OCI-LY7 (cell line): ENCODE data around the gene RPUSD3. TPM values are rescaled to one million over a fixed set of nuclear protein-coding genes. Genes with fewer than 3 reads are reported as not detected.

Source experiments
- Bru-seq: library from RNA; stranded (reverse); fragments of 400-500 nt; gene quantifications from one replicate; lab custom pipeline; 2021; lab: Mats Ljungman, UMichigan
- BruChase-seq, 2 experiments: library from RNA; stranded (reverse); fragments of 400-500 nt; gene quantifications; one replicate each; lab custom pipeline; 2021; lab: Mats Ljungman, UMichigan
- BruUV-seq: library from RNA; stranded (reverse); fragments of 400-500 nt; replicated peaks from 2 replicates; lab custom pipeline; 2021; lab: Mats Ljungman, UMichigan
- CTCF ChIA-PET: fragments of 300-600 bp; sonication (Branson Sonifier 250); formaldehyde crosslinking; loops from one replicate; lab custom pipeline; 2022; ENCODE audit warnings: antibody characterized with exemption; ENCODE audit not compliant: unreplicated experiment; lab: Charles Lee
- POLR2A ChIA-PET: fragments of 300-600 bp; sonication (Branson Sonifier 250); formaldehyde crosslinking; loops from one replicate; lab custom pipeline; 2022; ENCODE audit warnings: antibody characterized with exemption; lab: Charles Lee
- DNase-seq: peaks from one replicate; pipeline ENCODE4 v3.0.0-alpha.2; 2015; ENCODE audit warnings: low spot score
- H2AFZ ChIP-seq: fragments of 200-600 bp; sonication (generic), shearing (Covaris generic); 2 replicates; pipeline ENCODE4 v1.6.1; 2014; ENCODE audit warnings: mild to moderate bottlenecking, antibody characterized with exemption, low read length, moderate library complexity
- H3K27ac ChIP-seq: fragments of 200-600 bp; sonication (generic); 2 replicates; pipeline ENCODE4 v1.5.1; 2014; ENCODE audit warnings: mixed run types, low read depth, mild to moderate bottlenecking, moderate library complexity, low read length, inconsistent platforms; ENCODE audit not compliant: poor library complexity, severe bottlenecking
- H3K36me3 ChIP-seq: fragments of 200-600 bp; sonication (generic); 2 replicates; pipeline ENCODE4 v1.6.1; 2014; ENCODE audit warnings: mild to moderate bottlenecking, antibody characterized with exemption, low read length, moderate library complexity, mixed read lengths; ENCODE audit not compliant: insufficient read depth
- H3K4me1 ChIP-seq: fragments of 200-600 bp; sonication (generic); 2 replicates; pipeline ENCODE4 v1.5.1; 2014; ENCODE audit warnings: mild to moderate bottlenecking, low read length; ENCODE audit not compliant: insufficient read depth, poor library complexity, severe bottlenecking
- H3K4me2 ChIP-seq: fragments of 200-600 bp; sonication (generic); 2 replicates; pipeline ENCODE4 v1.6.1; 2014; ENCODE audit warnings: mild to moderate bottlenecking, low read length
- H3K4me3 ChIP-seq: fragments of 200-600 bp; sonication (generic); 2 replicates; pipeline ENCODE4 v1.5.1; 2014; ENCODE audit warnings: mild to moderate bottlenecking, low read depth, low read length; ENCODE audit not compliant: poor library complexity, severe bottlenecking
- H3K79me2 ChIP-seq: fragments of 200-600 bp; sonication (generic); 2 replicates; pipeline ENCODE4 v1.6.1; 2016; ENCODE audit warnings: low read depth, mild to moderate bottlenecking, low read length, moderate library complexity, mixed read lengths; ENCODE audit not compliant: insufficient read depth
- H3K9me2 ChIP-seq: fragments of 200-600 bp; sonication (generic); 2 replicates; pipeline ENCODE4 v1.6.1; 2016; ENCODE audit warnings: mild to moderate bottlenecking, low read length, mixed read lengths; ENCODE audit not compliant: insufficient read depth
- H3K9me3 ChIP-seq: fragments of 200-600 bp; sonication (generic); 2 replicates; pipeline ENCODE4 v1.6.1; 2014; ENCODE audit warnings: mild to moderate bottlenecking, mixed run types, low read length, mixed read lengths
- H4K20me1 ChIP-seq: fragments of 200-600 bp; sonication (generic); 2 replicates; pipeline ENCODE4 v1.6.1; 2014; ENCODE audit warnings: mild to moderate bottlenecking, antibody characterized with exemption, low read length, moderate library complexity, mixed read lengths; ENCODE audit not compliant: insufficient read depth
- EZH2phosphoT487 ChIP-seq: fragments of 200-600 bp; sonication (generic); IDR thresholded peaks from 2 replicates; pipeline ENCODE4 v1.6.1; 2018; ENCODE audit warnings: low read depth, borderline replicate concordance, mild to moderate bottlenecking, mixed run types, antibody characterized with exemption, low read length, moderate library complexity, mixed read lengths
- intact Hi-C: fragments of 100-400 bp; cut with micrococcal nuclease; formaldehyde crosslinking; loops from one replicate; pipeline ENCODE4 v1.10.0; 2022; ENCODE audit not compliant: unreplicated experiment
- long read RNA-seq: library from polyadenylated mRNA; stranded (forward); transcript quantifications from one replicate; pipeline ENCODE4 v2.0.0, GENCODE V29; 2022
- total RNA-seq, 2 experiments: library from RNA; depleted of rRNA in 1 of 2; stranded (reverse); fragments of >200 nt in 1 of 2; shearing (Covaris generic) in 1 of 2; gene quantifications; 2 replicates each; pipeline ENCODE4 v1.2.3, GENCODE V29; 2014 to 2022
- TF ChIP-seq, protein P1 (sequence below): fragments of 200-600 bp; sonication (generic); conservative IDR thresholded peaks from 2 replicates; pipeline ENCODE4 v1.5.1; 2014; ENCODE audit warnings: mild to moderate bottlenecking, antibody characterized with exemption, low read length, moderate library complexity, mixed read lengths

RPUSD3 gene, protein sequence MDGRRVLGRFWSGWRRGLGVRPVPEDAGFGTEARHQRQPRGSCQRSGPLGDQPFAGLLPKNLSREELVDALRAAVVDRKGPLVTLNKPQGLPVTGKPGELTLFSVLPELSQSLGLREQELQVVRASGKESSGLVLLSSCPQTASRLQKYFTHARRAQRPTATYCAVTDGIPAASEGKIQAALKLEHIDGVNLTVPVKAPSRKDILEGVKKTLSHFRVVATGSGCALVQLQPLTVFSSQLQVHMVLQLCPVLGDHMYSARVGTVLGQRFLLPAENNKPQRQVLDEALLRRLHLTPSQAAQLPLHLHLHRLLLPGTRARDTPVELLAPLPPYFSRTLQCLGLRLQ
- total RNA-seq (2014; rRNA removed; shearing (Covaris generic)) (44.2 and 47.4 TPM in 2 replicates), total RNA-seq (2022) (59.2 and 65.2 TPM in 2 replicates), Bru-seq, nascent RNA (percentile 71 among the genes with signal in this experiment), BruChase-seq, experiment 1, labeled RNA remaining after a 6-hour chase (percentile 82 among the genes with signal in this experiment), BruChase-seq, experiment 2, labeled RNA remaining after a 2-hour chase (percentile 76 among the genes with signal in this experiment)
- long read RNA-seq, transcript RPUSD3-201 (9 exons, 1,225 nt): major isoform, 58 of 87 reads
- long read RNA-seq, transcript RPUSD3-216 (4 exons, 2,491 nt): minor isoform, 9 of 87 reads
- long read RNA-seq, partial matches to known transcripts: 2 of 87 reads
- long read RNA-seq, other reads (novel, unspliced or antisense): 15 of 87 reads

DNA sequence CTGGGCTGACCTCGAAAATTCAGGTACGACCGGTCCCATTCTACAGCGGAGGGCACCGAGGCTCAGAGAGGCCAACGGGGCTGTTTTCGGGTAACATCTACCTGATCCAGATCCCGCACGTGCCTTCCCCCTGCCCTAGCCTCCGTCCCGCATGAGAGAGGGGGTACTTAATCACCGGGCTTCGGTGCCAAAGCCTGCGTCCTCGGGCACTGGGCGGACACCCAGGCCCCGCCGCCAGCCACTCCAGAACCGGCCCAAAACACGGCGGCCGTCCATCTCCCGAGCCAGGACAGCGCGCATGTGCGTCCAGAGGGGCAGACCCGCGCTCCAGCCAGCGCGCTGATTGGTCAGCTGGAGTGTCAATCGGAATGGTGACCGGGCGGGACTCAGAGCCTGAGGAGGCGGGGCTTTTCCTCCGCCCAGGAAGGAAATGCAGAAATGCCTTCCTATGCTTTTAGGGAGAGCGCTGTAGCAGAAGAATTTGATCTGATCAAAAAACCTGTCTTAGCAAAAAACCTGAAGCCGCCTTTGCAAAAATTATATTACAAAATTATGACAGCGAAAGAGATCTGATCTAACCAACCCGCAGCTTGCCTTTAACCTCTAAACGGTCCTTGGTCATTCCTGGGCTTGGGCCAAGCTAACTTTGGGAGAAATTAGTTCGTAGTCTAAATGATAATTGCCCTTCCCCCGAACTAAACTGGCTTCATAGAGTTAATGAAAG lies at the start of gene RPUSD3:
Gene RPUSD3, minus strand, starts transcription at position 294 of the 724 bp plus-strand sequence. Its CDS starts 18 bp downstream, at position 276.
- Histone ChIP-seq H3K4me2 (peak within 1 kb of the TSS; percentile 78), H2AFZ (peak within 1 kb of the TSS; percentile 99), H3K36me3 (peaks cover 32% of the 10 kb centered on the region), H3K9me2 (no peaks in the 10 kb centered on the region), H3K79me2 (no peaks in the 10 kb centered on the region; the same call in 1 of the 2 replicates), H3K4me1 (peaks cover 16% of the 10 kb centered on the region), H4K20me1 (no peaks in the 10 kb centered on the region), H3K9me3 (no peaks in the 10 kb centered on the region), H3K4me3 (peak within 1 kb of the TSS; percentile 85), H3K27ac (peak within 1 kb of the TSS; percentile 15)
- intact Hi-C loops: loop anchor here (5.0 kb wide), 2 partner anchors 88 to 478 kb away; partner anchors contain the start of genes CRELD1 and SEC13
- BruUV-seq: no TSS peak
- ChIA-PET CTCF (interaction anchor here (1.6 kb wide), 1 partner anchor 35 kb away, joined by 3 read pairs; no protein-coding TSS in a partner anchor), POLR2A (interaction anchor here (0.8 kb wide), 2 partner anchors 10 to 88 kb away, joined by 3 to 4 read pairs; no protein-coding TSS in a partner anchor)
- peak; percentile 95 for DNase-seq
- TF ChIP-seq, protein P1, sequence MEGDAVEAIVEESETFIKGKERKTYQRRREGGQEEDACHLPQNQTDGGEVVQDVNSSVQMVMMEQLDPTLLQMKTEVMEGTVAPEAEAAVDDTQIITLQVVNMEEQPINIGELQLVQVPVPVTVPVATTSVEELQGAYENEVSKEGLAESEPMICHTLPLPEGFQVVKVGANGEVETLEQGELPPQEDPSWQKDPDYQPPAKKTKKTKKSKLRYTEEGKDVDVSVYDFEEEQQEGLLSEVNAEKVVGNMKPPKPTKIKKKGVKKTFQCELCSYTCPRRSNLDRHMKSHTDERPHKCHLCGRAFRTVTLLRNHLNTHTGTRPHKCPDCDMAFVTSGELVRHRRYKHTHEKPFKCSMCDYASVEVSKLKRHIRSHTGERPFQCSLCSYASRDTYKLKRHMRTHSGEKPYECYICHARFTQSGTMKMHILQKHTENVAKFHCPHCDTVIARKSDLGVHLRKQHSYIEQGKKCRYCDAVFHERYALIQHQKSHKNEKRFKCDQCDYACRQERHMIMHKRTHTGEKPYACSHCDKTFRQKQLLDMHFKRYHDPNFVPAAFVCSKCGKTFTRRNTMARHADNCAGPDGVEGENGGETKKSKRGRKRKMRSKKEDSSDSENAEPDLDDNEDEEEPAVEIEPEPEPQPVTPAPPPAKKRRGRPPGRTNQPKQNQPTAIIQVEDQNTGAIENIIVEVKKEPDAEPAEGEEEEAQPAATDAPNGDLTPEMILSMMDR: no peak
- no peak for TF ChIP-seq EZH2phosphoT487

DNA sequence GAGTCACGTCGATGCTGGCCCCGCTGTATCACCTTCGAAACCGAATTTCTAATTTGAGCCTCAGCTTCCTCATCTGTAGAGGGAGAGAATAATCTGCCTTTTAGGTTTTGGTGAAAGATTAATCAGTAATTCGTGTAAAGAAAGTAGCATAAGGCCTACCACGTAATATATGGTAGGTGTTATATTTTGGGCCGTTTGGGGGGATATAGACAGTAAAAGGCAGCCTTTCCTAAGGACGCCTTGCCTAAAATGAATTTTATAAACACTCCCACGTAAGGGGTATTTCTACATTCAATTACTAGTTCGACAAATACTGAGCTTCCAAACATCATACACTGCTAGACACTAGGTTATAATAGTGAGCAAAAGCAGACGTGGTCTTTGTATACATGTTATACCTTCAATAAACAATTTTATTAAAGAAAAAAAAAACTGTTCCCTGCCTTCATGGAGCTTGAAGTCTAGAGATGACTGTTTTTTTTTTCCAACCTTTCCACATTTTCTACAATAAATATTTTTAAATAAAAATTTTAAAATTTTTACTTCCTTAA lies 47.3 kb upstream of the RPUSD3 start:
- peak overlapping the region; percentile 60 for H3K27ac ChIP-seq
- no peak for TF ChIP-seq EZH2phosphoT487
- TF ChIP-seq, protein P1: no peak
- DNase-seq: no peak
- H3K9me3 ChIP-seq: no peaks in the 10 kb centered on the region
- CTCF ChIA-PET: no interaction called here
- H2AFZ ChIP-seq: peak overlapping the region; percentile 92; the same call in 1 of the 2 replicates
- peak overlapping the region; percentile 67 for H3K4me2 ChIP-seq
- POLR2A ChIA-PET: interaction anchor here (0.7 to 3.2 kb wide), 10 partner anchors 11 to 1796 kb away, joined by 3 to 17 read pairs (median 3); partner anchors contain the start of genes ARPC4, CIDEC and CRELD1
- intact Hi-C loops: loop anchor here (2.0 kb wide), 1 partner anchor 40 kb away; no protein-coding TSS in a partner anchor
- H3K4me3 ChIP-seq: peak overlapping the region; percentile 95
- peaks cover 37% of the 10 kb centered on the region for H3K36me3 ChIP-seq
- TSS peak; percentile 75 for BruUV-seq
- no peaks in the 10 kb centered on the region for H4K20me1 ChIP-seq
- peaks cover 11% of the 10 kb centered on the region for H3K4me1 ChIP-seq
- no peaks in the 10 kb centered on the region for H3K9me2 ChIP-seq
- H3K79me2 ChIP-seq: peaks cover 37% of the 10 kb centered on the region
